GM19328 (cell line): ENCODE measurements around the gene IL2RA.
A peak's percentile ranks its signal among the peaks of the same experiment; 100 is the strongest.

Experiments
- ATAC-seq: cut with Tn5 transposase; IDR thresholded peaks from one replicate; pipeline ENCODE4 v1.9.1; 2021; ENCODE audit warnings: mild to moderate bottlenecking, moderate library complexity; ENCODE audit not compliant: unreplicated experiment

IL2RA gene

GRCh38 chr10:5989756-5990155 lies 72.4 kb downstream of the IL2RA start:
- no peak for ATAC-seq

- ATAC-seq, result no peak
Measured at GRCh38 chr10:5988336-5988920, 73.7 kb downstream of the IL2RA start.

- no peak for ATAC-seq
Measured at GRCh38 chr10:5987747-5988146, 74.4 kb downstream of the IL2RA start.

GRCh38 chr10:5985029-5985428 lies 77.1 kb downstream of the IL2RA start:
- ATAC-seq, result no peak

GRCh38 chr10:5983774-5984173 lies 78.4 kb downstream of the IL2RA start:
- no peak for ATAC-seq

- no peak for ATAC-seq
Measured at GRCh38 chr10:5981529-5981928, 80.6 kb downstream of the IL2RA start.

- ATAC-seq, result no peak
Measured at GRCh38 chr10:5978230-5978489, 84.0 kb downstream of the IL2RA start.

- peak; percentile 53 for ATAC-seq
Measured at GRCh38 chr10:5977471-5978229, 84.5 kb downstream of the IL2RA start, which contains the start of gene IL15RA. Gene IL15RA (minus strand): TSS chr10:5977543. CDS start chr10:5977492, 51 bp downstream.

GRCh38 chr10:5976512-5977470 lies 85.4 kb downstream of the IL2RA start:
- peak; percentile 17 for ATAC-seq

- ATAC-seq, result peak; percentile 41
Measured at GRCh38 chr10:5975641-5976473, 86.3 kb downstream of the IL2RA start.

GRCh38 chr10:5973069-5973468 lies 89.1 kb downstream of the IL2RA start:
- no peak for ATAC-seq

GRCh38 chr10:5971886-5972285 lies 90.3 kb downstream of the IL2RA start:
- ATAC-seq, result no peak

- no peak for ATAC-seq
Measured at GRCh38 chr10:5971315-5971832, 90.8 kb downstream of the IL2RA start.

- no peak for ATAC-seq
Measured at GRCh38 chr10:5970527-5970926, 91.6 kb downstream of the IL2RA start.

- no peak for ATAC-seq
Measured at GRCh38 chr10:5970066-5970465, 92.1 kb downstream of the IL2RA start.

GRCh38 chr10:5968681-5969453 lies 93.3 kb downstream of the IL2RA start:
- no peak for ATAC-seq

- no peak for ATAC-seq
Measured at GRCh38 chr10:5968037-5968680, 94.0 kb downstream of the IL2RA start.

- no peak for ATAC-seq
Measured at GRCh38 chr10:5965266-5965665, 96.9 kb downstream of the IL2RA start.

- no peak for ATAC-seq
Measured at GRCh38 chr10:5964736-5965135, 97.4 kb downstream of the IL2RA start.
